DMS53 (cell line): ENCODE results near the gene RECQL.
A peak's percentile ranks its signal among the peaks of the same experiment; 100 is the strongest.
"Not testable (repeated sequence)": the region's sequence is repeated elsewhere in the genome, so short reads cannot be mapped to it uniquely, and the experiment has no call there.

ENCODE experiments used
- DNase-seq: peaks from one replicate; lab custom pipeline; 2025; lab: John Stamatoyannopoulos, UW

Gene RECQL

GRCh38 chr12:21502872-21503271 lies 1.4 kb upstream of the RECQL start:
- no peak for DNase-seq

GRCh38 chr12:21502164-21502496 lies 695 bp upstream of the RECQL start:
- peak; percentile 67 for DNase-seq

- DNase-seq, result no peak
These were observed 613 bp downstream of the RECQL start for GRCh38 chr12:21500786-21501257.

DNA sequence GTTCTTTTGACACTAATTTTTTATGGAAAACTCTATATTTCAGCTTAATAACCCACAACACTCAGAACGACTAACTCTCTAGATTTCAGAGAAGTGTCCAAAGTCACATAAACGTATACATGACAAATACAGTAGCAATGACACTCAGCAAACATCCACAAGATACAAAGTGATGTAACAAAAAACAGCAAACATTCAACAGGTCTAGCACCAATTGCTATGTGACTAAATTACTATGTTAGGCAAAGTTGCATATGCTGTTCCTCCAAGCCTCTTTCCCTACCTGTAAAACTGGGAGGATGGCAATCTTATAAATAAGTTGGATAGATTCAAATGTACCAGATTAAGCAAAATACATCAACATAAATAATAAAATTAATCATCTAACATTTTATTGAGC lies 1.7 kb downstream of the RECQL start:
- no peak for DNase-seq

GRCh38 chr12:21485998-21486397 lies 15.4 kb downstream of the RECQL start:
- DNase-seq, result no peak

GRCh38 chr12:21483531-21483930 lies 17.9 kb downstream of the RECQL start:
- DNase-seq, result peak; percentile 96

DNA sequence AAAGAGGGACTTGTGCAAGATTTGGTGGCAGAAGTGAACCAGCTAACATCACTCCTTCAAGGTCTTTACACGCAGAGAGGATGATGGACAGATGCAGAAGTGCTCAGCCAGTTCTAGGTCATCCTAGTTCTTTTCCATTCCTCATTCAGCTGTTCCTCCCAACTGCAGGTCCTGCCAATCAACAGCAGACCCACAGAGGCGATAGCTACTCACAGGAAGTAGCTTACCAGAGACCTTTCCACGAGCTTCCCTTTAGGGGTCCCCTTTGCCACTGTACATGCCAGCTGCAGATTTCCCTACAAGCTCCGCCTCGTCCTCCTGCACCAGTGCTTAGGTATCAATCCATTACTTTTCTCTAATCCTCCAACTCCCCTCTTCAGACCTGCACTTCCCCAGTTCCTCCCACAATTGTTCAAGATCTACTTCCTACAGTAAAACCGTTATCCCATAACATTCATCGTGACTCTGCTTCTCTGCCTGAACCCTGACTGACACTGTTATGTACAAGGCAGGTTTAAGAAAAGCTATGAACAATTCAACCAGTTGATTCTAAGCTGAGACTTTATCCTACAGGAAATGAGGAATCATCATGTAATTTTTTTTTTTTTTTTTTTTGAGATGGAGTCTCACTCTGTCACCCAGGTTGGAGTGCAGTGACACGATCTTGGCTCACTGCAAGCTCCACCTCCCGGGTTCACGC lies 22.5 kb downstream of the RECQL start:
- no peak for DNase-seq

- DNase-seq, result no peak
These were observed 24.5 kb downstream of the RECQL start for GRCh38 chr12:21476949-21477348.

DNA sequence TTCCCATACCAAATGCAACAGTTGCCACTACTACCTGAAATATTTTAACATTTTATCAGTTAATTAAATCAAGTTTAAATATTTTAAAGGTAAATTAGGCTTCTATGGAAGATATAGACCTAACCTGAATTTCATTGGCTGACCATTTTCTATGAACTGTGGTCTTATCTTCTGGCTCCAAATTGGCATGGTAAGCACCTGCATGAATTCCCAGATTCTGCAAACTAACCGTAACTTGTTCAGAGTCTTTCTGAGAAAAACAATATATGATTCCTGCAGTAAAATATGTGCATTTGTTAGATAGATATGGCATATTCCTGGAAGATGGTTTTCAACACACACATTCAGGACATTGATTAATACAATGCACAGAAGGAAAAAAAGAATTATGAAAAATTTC lies 25.9 kb downstream of the RECQL start:
- DNase-seq, result no peak

- no peak for DNase-seq
These were observed 29.1 kb downstream of the RECQL start for GRCh38 chr12:21472197-21472823.

DNA sequence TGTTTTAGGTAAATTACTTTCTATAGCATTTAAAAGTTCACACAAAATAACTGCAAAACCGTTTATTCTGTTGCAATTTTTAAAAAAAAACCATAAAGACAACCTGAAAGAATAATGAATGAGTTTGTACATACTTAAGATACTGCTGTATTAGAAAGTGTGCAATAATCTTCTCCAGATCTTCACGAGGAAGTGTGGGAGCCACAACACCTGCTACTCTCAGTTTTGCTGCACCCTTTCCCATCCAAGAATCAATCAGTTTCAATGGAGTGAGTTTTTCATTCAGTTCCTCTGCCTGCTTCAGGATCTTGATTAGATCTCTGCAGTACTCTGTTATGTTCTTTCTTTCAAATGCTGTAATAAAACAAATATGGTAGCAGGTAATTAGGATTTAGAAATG lies 30.1 kb downstream of the RECQL start:
- no peak for DNase-seq

DNA sequence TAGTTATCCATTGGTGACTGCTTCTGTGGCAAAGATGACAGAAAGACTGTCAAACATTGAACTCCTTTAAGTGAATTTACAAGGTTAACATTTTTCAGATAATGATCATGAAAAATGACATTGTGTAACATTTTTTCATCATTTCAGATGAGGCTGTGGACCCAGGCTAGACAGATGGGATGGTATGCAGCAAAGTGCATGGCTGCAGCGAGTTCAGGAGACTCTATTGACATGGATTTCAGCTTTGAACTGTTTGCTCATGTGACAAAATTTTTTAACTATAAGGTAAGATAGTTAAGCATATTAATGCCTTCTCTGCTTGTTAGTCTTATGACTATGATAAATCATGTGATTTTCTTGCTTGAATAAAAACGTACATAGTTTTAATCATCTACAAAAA lies 34.1 kb downstream of the RECQL start:
- DNase-seq, result not testable (repeated sequence)

- no peak for DNase-seq
These were observed 42.0 kb downstream of the RECQL start for GRCh38 chr12:21459474-21459873.

- no peak for DNase-seq
These were observed 45.1 kb downstream of the RECQL start for GRCh38 chr12:21456291-21456780.

- no peak for DNase-seq
These were observed 48.1 kb downstream of the RECQL start for GRCh38 chr12:21453312-21453852.

DNA sequence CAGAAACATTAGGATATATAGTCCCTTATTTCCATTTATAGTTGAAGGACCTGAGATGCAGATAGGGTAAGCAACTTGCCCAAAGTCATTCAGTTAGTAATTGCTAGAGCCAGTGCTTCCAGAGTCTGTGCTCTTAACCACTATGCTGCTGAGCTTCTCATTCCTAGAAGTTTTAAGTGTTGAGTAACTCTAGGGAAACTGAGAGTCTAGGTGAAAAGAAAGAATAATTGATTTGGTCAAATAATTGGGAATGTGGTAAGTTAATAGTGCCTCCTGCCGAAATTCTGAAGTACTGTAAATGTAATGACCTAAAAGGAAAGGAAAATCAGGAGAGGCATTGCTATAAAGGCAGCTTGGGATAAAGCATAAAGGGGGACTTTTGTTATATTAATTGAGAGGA lies 49.9 kb downstream of the RECQL start:
- peak; percentile 39 for DNase-seq

GRCh38 chr12:21444193-21445146 lies 57.0 kb downstream of the RECQL start:
- peak; percentile 17 for DNase-seq

DNA sequence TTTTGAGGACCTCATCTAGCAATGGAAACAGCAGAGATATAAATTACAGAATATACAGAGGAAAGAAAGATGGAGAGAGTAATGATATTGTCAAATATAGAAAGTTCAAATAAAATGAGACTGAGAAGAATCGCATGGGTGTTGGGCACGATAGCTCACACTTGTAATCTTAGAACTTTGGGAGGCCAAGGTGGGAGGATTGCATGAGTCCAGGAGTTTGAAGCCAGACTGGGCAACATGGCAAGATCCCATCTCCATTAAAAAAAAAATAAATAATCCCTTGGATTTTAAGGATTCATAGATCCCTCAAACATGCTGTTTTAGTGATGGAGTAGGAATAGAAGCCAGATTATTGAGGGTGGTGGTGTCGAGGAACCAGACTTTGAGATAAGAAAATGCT lies 62.1 kb downstream of the RECQL start:
- no peak for DNase-seq

- peak; percentile 67 for DNase-seq
These were observed 62.8 kb downstream of the RECQL start for GRCh38 chr12:21438643-21439042.

GRCh38 chr12:21434699-21435098 lies 66.7 kb downstream of the RECQL start:
- no peak for DNase-seq

GRCh38 chr12:21433525-21433924 lies 67.9 kb downstream of the RECQL start:
- DNase-seq, result no peak

DNA sequence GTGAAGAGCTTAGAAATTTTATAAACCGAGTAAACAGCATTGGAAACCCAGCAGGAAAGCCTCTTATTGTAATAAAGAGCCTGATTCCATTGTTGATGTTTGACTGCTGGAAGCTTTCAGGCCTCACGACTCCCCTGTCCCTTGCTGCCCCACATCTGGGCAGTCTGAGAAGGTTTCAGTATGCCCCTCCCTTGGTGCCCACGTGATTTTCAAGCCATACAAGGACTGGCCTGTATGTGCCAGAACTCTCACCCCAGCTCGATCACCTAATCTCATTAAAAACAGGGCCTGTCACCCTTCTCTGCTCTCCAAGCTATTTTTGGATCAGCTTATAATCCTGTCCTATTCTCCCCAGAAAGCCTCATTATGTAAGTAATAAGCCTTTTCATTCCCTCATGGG lies 71.4 kb downstream of the RECQL start:
- DNase-seq, result no peak
